HEK293 (cell line): Measurements from ENCODE around the gene FUCA2.

Experiments
- KLF8 ChIP-seq: fragments of 450-650 bp; formaldehyde crosslinking; IDR thresholded peaks from 2 replicates; pipeline ENCODE4 v1.5.1; 2016; ENCODE audit warnings: missing biosample characterization, missing genetic modification characterization
- ZNF292 ChIP-seq: fragments of 450-650 bp; formaldehyde crosslinking; IDR thresholded peaks from 2 replicates; pipeline ENCODE4 v1.5.1; 2016; ENCODE audit warnings: low read depth, missing biosample characterization, missing genetic modification characterization, borderline replicate concordance
- TF ChIP-seq, protein P1 (sequence below): fragments of 450-650 bp; formaldehyde crosslinking; IDR thresholded peaks from 2 replicates; pipeline ENCODE4 v1.5.1; 2016; ENCODE audit warnings: missing biosample characterization, missing genetic modification characterization
- TF ChIP-seq, protein P2 (sequence below): fragments of 450-650 bp; formaldehyde crosslinking; IDR thresholded peaks from 2 replicates; pipeline ENCODE4 v1.5.1; 2016; ENCODE audit warnings: missing biosample characterization, missing genetic modification characterization

DNA sequence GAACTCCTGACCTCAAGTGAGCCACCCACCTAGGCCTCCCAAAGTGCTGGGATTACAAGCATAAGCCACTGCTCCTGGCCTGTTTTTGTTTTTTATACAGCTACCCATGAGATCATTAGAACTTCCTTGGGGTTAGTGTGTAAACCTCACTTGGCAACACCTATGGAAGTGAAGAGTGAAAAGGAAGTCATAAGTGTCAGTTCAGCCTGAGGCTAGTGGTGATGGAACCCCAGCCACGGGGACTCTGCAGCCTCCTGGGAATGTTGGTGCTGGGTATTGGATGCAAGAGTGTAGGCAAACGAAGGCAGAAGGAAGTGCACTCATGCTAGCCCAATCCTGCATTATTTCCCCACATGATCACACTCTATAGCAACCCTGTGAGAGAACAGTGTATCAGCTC lies 33.6 kb upstream of the FUCA2 start:
- TF ChIP-seq, protein P1, sequence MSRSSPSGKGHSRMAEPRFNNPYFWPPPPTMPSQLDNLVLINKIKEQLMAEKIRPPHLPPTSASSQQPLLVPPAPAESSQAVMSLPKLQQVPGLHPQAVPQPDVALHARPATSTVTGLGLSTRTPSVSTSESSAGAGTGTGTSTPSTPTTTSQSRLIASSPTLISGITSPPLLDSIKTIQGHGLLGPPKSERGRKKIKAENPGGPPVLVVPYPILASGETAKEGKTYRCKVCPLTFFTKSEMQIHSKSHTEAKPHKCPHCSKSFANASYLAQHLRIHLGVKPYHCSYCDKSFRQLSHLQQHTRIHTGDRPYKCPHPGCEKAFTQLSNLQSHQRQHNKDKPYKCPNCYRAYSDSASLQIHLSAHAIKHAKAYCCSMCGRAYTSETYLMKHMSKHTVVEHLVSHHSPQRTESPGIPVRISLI: no peak
- no peak for TF ChIP-seq ZNF292
- TF ChIP-seq, protein P2, sequence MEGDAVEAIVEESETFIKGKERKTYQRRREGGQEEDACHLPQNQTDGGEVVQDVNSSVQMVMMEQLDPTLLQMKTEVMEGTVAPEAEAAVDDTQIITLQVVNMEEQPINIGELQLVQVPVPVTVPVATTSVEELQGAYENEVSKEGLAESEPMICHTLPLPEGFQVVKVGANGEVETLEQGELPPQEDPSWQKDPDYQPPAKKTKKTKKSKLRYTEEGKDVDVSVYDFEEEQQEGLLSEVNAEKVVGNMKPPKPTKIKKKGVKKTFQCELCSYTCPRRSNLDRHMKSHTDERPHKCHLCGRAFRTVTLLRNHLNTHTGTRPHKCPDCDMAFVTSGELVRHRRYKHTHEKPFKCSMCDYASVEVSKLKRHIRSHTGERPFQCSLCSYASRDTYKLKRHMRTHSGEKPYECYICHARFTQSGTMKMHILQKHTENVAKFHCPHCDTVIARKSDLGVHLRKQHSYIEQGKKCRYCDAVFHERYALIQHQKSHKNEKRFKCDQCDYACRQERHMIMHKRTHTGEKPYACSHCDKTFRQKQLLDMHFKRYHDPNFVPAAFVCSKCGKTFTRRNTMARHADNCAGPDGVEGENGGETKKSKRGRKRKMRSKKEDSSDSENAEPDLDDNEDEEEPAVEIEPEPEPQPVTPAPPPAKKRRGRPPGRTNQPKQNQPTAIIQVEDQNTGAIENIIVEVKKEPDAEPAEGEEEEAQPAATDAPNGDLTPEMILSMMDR (tag by site-specific recombination): no peak
- TF ChIP-seq KLF8: no peak
